Adrenal gland (tissue), 12 donors: ENCODE measurements around the gene KRTAP19-7. TPM values are rescaled to one million over a fixed set of nuclear protein-coding genes. Genes with fewer than 3 reads are reported as not detected.

ENCODE experiments used
- DNase-seq, 7 donors: peaks; one replicate each; pipeline ENCODE4 v3.0.0-alpha.2; 2019 to 2020
- H3K27ac ChIP-seq, 5 donors: fragments of 200-600 bp; sonication (generic) in 4 of 5; 1 replicate in 3 of 5; 2 replicates in 2 of 5; pipeline versions ENCODE4 v1.5.1 to v1.8.0; 2016 to 2020; ENCODE audit warnings: mild to moderate bottlenecking in 1 of 5
- H3K27me3 ChIP-seq: fragments of 200-600 bp; 2 replicates; pipeline ENCODE4 v1.8.0; 2021
- H3K36me3 ChIP-seq, 2 donors: fragments of 200-600 bp; replicated peaks in 1 of 2; 1 replicate in 1 of 2; 2 replicates in 1 of 2; pipeline versions ENCODE4 v1.5.1 to v1.8.0; 2018 to 2022
- H3K4me1 ChIP-seq, 2 donors: fragments of 200-600 bp; replicated peaks in 1 of 2; 1 replicate in 1 of 2; 2 replicates in 1 of 2; pipeline versions ENCODE4 v1.5.1 to v1.8.0; 2018 to 2021
- H3K4me3 ChIP-seq, 4 donors: fragments of 200-600 bp; sonication (generic) in 3 of 4; one replicate each; pipeline ENCODE4 v1.5.1; 2016 to 2018
- H3K9me3 ChIP-seq, 3 donors: fragments of 200-600 bp; sonication (generic) in 1 of 3; replicated peaks in 1 of 3; 1 replicate in 2 of 3; 2 replicates in 1 of 3; pipeline versions ENCODE4 v1.5.1 to v1.8.0; 2016 to 2021
- CTCF ChIP-seq, 6 experiments: fragments of 450-650 bp in 4 of 6; fragments of 200-600 bp in 2 of 6; sonication (generic) in 1 of 6; IDR thresholded peaks; 1 replicate in 5 of 6; 2 replicates in 1 of 6; pipeline versions ENCODE4 v1.5.1 to v1.8.0; 2016 to 2021; ENCODE audit warnings: antibody characterized with exemption in 6 of 6, mild to moderate bottlenecking in 2 of 6, moderate library complexity in 1 of 6
- POLR2A ChIP-seq, 2 donors: fragments of 450-650 bp; IDR thresholded peaks; one replicate each; pipeline ENCODE4 v1.6.1; 2017; ENCODE audit warnings: antibody characterized with exemption in 2 of 2, mild to moderate bottlenecking in 2 of 2, moderate library complexity in 1 of 2
- WGBS, 4 donors: extraction: QIAGEN DNeasy Blood & Tissue Kit in 2 of 4; methylation state at CpG; one replicate each; pipeline versions ENCODE4 v1.1.5 to v1.1.7; 2013 to 2017; 5-methylcytosine and 5-hydroxymethylcytosine counted together
- intact Hi-C, 2 donors: fragments of 100-400 bp; cut with DNase I; formaldehyde crosslinking; loops; one replicate each; pipeline versions ENCODE4 v1.14.1 to v1.15.0; 2022 to 2023
- polyA plus RNA-seq, 3 donors: library from polyadenylated mRNA; stranded (reverse); fragments of 200-250 nt in 2 of 3; fragments of 350-450 nt in 1 of 3; fragmentation: Illumina TruSeq in 1 of 3; extraction: RNeasy Lipid Tissue Mini Kit (QIAGEN cat#74804) in 1 of 3; gene quantifications; one replicate each; pipeline ENCODE4 v1.2.3, GENCODE V29; 2013 to 2014
- small RNA-seq, 2 donors: library from RNA; depleted of rRNA; stranded (forward); fragments of <200 nt; gene quantifications; one replicate each; pipeline ENCODE3, GENCODE V24; 2016
- total RNA-seq, 9 donors: library from RNA; depleted of rRNA in 4 of 9; stranded (reverse); fragments of >200 nt in 4 of 9; fragments of 120-200 nt in 1 of 9; fragmentation: NEBNext Ultra II Directional in 1 of 9; extraction: Animal tissue kit (Norgen Biotek cat#: 25700) in 1 of 9; gene quantifications; one replicate each; pipeline versions ENCODE4 v1.1.0 to v1.2.4, GENCODE V29; 2013 to 2023
- donor health status: healthy with polysubstance abuse.
- donor health status: Bipolar disorder and iron deficiency.
- donor health status: DM: yes; HTN: yes; CAD: no.
- donor health status: DM: no; HTN: no; CAD: no.
- donor health status: DM: no; HTN: no; CAD: no.
- donor health status: DM: yes; HTN: yes; CAD: no.

The KRTAP19-7 gene
- total and polyA plus RNA-seq, 12 donors: not detected

GRCh38 chr21:30541764-30542163, 19.4 kb downstream of the KRTAP19-7 start, which contains the start of gene KRTAP19-6:
Gene KRTAP19-6, minus strand, starts transcription at chr21:30541864. Its CDS starts 31 bp downstream, at chr21:30541833.
- H3K27ac ChIP-seq: no peak within 1 kb of the TSS
- no peaks in the 10 kb centered on the region for H3K36me3 ChIP-seq
- H3K9me3 ChIP-seq: no peaks in the 10 kb centered on the region
- TF ChIP-seq POLR2A (IDR thresholded peaks at IDR 0.05) (no peak), CTCF (IDR thresholded peaks at IDR 0.05) (no peak)
- no peak for DNase-seq
- no peaks in the 10 kb centered on the region for H3K27me3 ChIP-seq
- 50 to 72% (median 62%) methylated on average over 1 of the region's 1 CpG for WGBS, 4 donors
- no peaks in the 10 kb centered on the region for H3K4me1 ChIP-seq
- no peak within 1 kb of the TSS for H3K4me3 ChIP-seq
- intact Hi-C loops: no loop called here

- TF ChIP-seq CTCF (IDR thresholded peaks at IDR 0.05): no peak
- no peak for TF ChIP-seq POLR2A (IDR thresholded peaks at IDR 0.05)
- Histone ChIP-seq H3K36me3 (no peaks in the 10 kb centered on the region), H3K9me3 (no peaks in the 10 kb centered on the region), H3K27me3 (no peaks in the 10 kb centered on the region), H3K27ac (no peak overlapping the region), H3K4me3 (no peak overlapping the region), H3K4me1 (no peaks in the 10 kb centered on the region)
- intact Hi-C loops: no loop called here
- WGBS, 4 donors: 78 to 90% (median 84%) methylated on average over 1 of the region's 1 CpG
- no peak for DNase-seq
These were observed 42.2 kb downstream of the KRTAP19-7 start for GRCh38 chr21:30518876-30519275.

GRCh38 chr21:30515681-30516080, 45.4 kb downstream of the KRTAP19-7 start:
- WGBS, 4 donors: 70 to 80% (median 77%) methylated on average over 1 of the region's 1 CpG
- intact Hi-C loops: no loop called here
- H3K9me3 ChIP-seq: no peaks in the 10 kb centered on the region

More at GRCh38 chr21:30515681-30516080, 45.4 kb downstream of the KRTAP19-7 start:
- H3K36me3 ChIP-seq: no peaks in the 10 kb centered on the region
- H3K4me1 ChIP-seq: no peaks in the 10 kb centered on the region
- H3K4me3 ChIP-seq: no peak overlapping the region
- no peak for DNase-seq
- no peak for TF ChIP-seq CTCF (IDR thresholded peaks at IDR 0.05)
- no peak for TF ChIP-seq POLR2A (IDR thresholded peaks at IDR 0.05)
- no peak overlapping the region for H3K27ac ChIP-seq
- H3K27me3 ChIP-seq: no peaks in the 10 kb centered on the region

Small RNA genes lying within 50 kb of the gene (small RNA-seq; reads per million reads assigned to genes)
- gene AP000567.1 (0 reads per million in 2 donors), gene KRTAP19-10P (0 reads per million in 2 donors), gene KRTAP19-11P (0 reads per million in 2 donors), gene KRTAP22-1 (0 reads per million in 2 donors), gene KRTAP22-2 (0 reads per million in 2 donors)

Other genes starting within 250 kb of the KRTAP19-7 start
- gene KRTAP26-1, start 241.0 kb downstream of the KRTAP19-7 start, total RNA-seq: not detected
- gene KRTAP26-1, start 241.0 kb downstream of the KRTAP19-7 start, polyA plus RNA-seq: not detected
- gene KRTAP27-1, start 223.6 kb downstream of the KRTAP19-7 start, total RNA-seq: not detected
- gene KRTAP27-1, start 223.6 kb downstream of the KRTAP19-7 start, polyA plus RNA-seq: not detected
- gene KRTAP23-1, start 212.7 kb downstream of the KRTAP19-7 start, total RNA-seq: not detected
- not detected for gene KRTAP23-1, start 212.7 kb downstream of the KRTAP19-7 start, polyA plus RNA-seq
- gene KRTAP13-2, start 189.0 kb downstream of the KRTAP19-7 start, total RNA-seq: under 1 TPM in 1 of 9 donors, not detected in 8; 0.41 TPM
- gene KRTAP13-2, start 189.0 kb downstream of the KRTAP19-7 start, polyA plus RNA-seq: not detected
- gene KRTAP13-1, start 165.3 kb downstream of the KRTAP19-7 start, total RNA-seq: not detected
- not detected for gene KRTAP13-1, start 165.3 kb downstream of the KRTAP19-7 start, polyA plus RNA-seq
- not detected for gene KRTAP13-3, start 135.4 kb downstream of the KRTAP19-7 start, total RNA-seq
- not detected for gene KRTAP13-3, start 135.4 kb downstream of the KRTAP19-7 start, polyA plus RNA-seq
- not detected for gene KRTAP13-4, start 131.1 kb downstream of the KRTAP19-7 start, total RNA-seq
- gene KRTAP13-4, start 131.1 kb downstream of the KRTAP19-7 start, polyA plus RNA-seq: not detected
- gene KRTAP15-1, start 121.0 kb downstream of the KRTAP19-7 start, total RNA-seq: not detected
- gene KRTAP15-1, start 121.0 kb downstream of the KRTAP19-7 start, polyA plus RNA-seq: not detected
- not detected for gene KRTAP19-1, start 80.9 kb downstream of the KRTAP19-7 start, total RNA-seq
- gene KRTAP19-1, start 80.9 kb downstream of the KRTAP19-7 start, polyA plus RNA-seq: not detected
- not detected for gene KRTAP19-2, start 73.9 kb downstream of the KRTAP19-7 start, total RNA-seq
- gene KRTAP19-2, start 73.9 kb downstream of the KRTAP19-7 start, polyA plus RNA-seq: not detected
- not detected for gene KRTAP19-3, start 69.3 kb downstream of the KRTAP19-7 start, total RNA-seq
- gene KRTAP19-3, start 69.3 kb downstream of the KRTAP19-7 start, polyA plus RNA-seq: not detected
- not detected for gene KRTAP19-4, start 64.1 kb downstream of the KRTAP19-7 start, total RNA-seq
- not detected for gene KRTAP19-4, start 64.1 kb downstream of the KRTAP19-7 start, polyA plus RNA-seq
- gene KRTAP19-5, start 59.2 kb downstream of the KRTAP19-7 start, total RNA-seq: not detected
- gene KRTAP19-5, start 59.2 kb downstream of the KRTAP19-7 start, polyA plus RNA-seq: not detected
- gene KRTAP19-6, start 19.4 kb downstream of the KRTAP19-7 start, total RNA-seq: not detected
- gene KRTAP19-6, start 19.4 kb downstream of the KRTAP19-7 start, polyA plus RNA-seq: not detected
- not detected for gene KRTAP22-2, start 29.1 kb upstream of the KRTAP19-7 start, total RNA-seq
- not detected for gene KRTAP22-2, start 29.1 kb upstream of the KRTAP19-7 start, polyA plus RNA-seq
- gene KRTAP6-3, start 31.1 kb upstream of the KRTAP19-7 start, total RNA-seq: not detected
- not detected for gene KRTAP6-3, start 31.1 kb upstream of the KRTAP19-7 start, polyA plus RNA-seq
- gene KRTAP6-2, start 37.6 kb upstream of the KRTAP19-7 start, total RNA-seq: not detected
- not detected for gene KRTAP6-2, start 37.6 kb upstream of the KRTAP19-7 start, polyA plus RNA-seq
- gene KRTAP22-1, start 39.8 kb upstream of the KRTAP19-7 start, total RNA-seq: not detected
- gene KRTAP22-1, start 39.8 kb upstream of the KRTAP19-7 start, polyA plus RNA-seq: not detected
- gene KRTAP6-1, start 52.6 kb upstream of the KRTAP19-7 start, total RNA-seq: not detected
- gene KRTAP6-1, start 52.6 kb upstream of the KRTAP19-7 start, polyA plus RNA-seq: not detected
- gene KRTAP20-1, start 55.1 kb upstream of the KRTAP19-7 start, total RNA-seq: not detected
- not detected for gene KRTAP20-1, start 55.1 kb upstream of the KRTAP19-7 start, polyA plus RNA-seq
- gene KRTAP20-4, start 59.3 kb upstream of the KRTAP19-7 start, total RNA-seq: not detected
- gene KRTAP20-4, start 59.3 kb upstream of the KRTAP19-7 start, polyA plus RNA-seq: not detected
- not detected for gene KRTAP20-2, start 73.9 kb upstream of the KRTAP19-7 start, total RNA-seq
- gene KRTAP20-2, start 73.9 kb upstream of the KRTAP19-7 start, polyA plus RNA-seq: not detected
- not detected for gene KRTAP20-3, start 81.5 kb upstream of the KRTAP19-7 start, total RNA-seq
- not detected for gene KRTAP20-3, start 81.5 kb upstream of the KRTAP19-7 start, polyA plus RNA-seq
- not detected for gene KRTAP21-3, start 157.5 kb upstream of the KRTAP19-7 start, total RNA-seq
- not detected for gene KRTAP21-3, start 157.5 kb upstream of the KRTAP19-7 start, polyA plus RNA-seq
- not detected for gene KRTAP21-2, start 185.9 kb upstream of the KRTAP19-7 start, total RNA-seq
- gene KRTAP21-2, start 185.9 kb upstream of the KRTAP19-7 start, polyA plus RNA-seq: not detected
- gene KRTAP21-1, start 194.1 kb upstream of the KRTAP19-7 start, total RNA-seq: not detected
- not detected for gene KRTAP21-1, start 194.1 kb upstream of the KRTAP19-7 start, polyA plus RNA-seq